Endothelial cell of umbilical vein (primary cell): Measurements from ENCODE around the gene TRAF3. TPM values are rescaled to one million over a fixed set of nuclear protein-coding genes. Genes with fewer than 3 reads are reported as not detected.

Experiments used
- BruUV-seq: library from RNA; stranded (reverse); fragments of 400-500 nt; replicated peaks from 2 replicates; lab custom pipeline; 2021; lab: Mats Ljungman, UMichigan
- CTCF ChIA-PET: fragments of 300-600, 350-600 bp; sonication (Branson Sonifier 250); formaldehyde crosslinking; loops from one replicate; lab custom pipeline; 2021; ENCODE audit warnings: antibody characterized with exemption, inconsistent platforms; lab: Charles Lee
- POLR2A ChIA-PET: fragments of 300-600, 350-600 bp; sonication (Branson Sonifier 250); formaldehyde crosslinking; loops from one replicate; lab custom pipeline; 2021; ENCODE audit warnings: antibody characterized with exemption, inconsistent platforms; lab: Charles Lee
- DNase-seq: peaks from one replicate; pipeline ENCODE4 v3.0.0-alpha.2; 2011; ENCODE audit warnings: low read depth, low spot score
- FAIRE-seq: peaks from 2 replicates; lab custom pipeline; 2011; peaks lifted over from hg19 to GRCh38; lab: Jason Lieb, UNC
- H2AFZ ChIP-seq: 2 replicates; pipeline ENCODE4 v1.6.0; 2012; ENCODE audit warnings: low read depth, low read length, control low read depth, inconsistent platforms
- H3K27ac ChIP-seq: 2 replicates; pipeline ENCODE4 v1.5.1; 2011; ENCODE audit warnings: low read depth, mild to moderate bottlenecking, control low read depth, low read length, moderate library complexity; ENCODE audit not compliant: insufficient read depth
- H3K27me3 ChIP-seq, 2 experiments: 2 replicates each; pipeline versions ENCODE4 v1.6.0 to v1.6.1; 2011; ENCODE audit warnings: low read length in 2 of 2, mixed read lengths in 1 of 2; ENCODE audit not compliant: control insufficient read depth in 2 of 2, insufficient read depth in 2 of 2
- H3K36me3 ChIP-seq, 2 experiments: 2 replicates in 1 of 2; 3 replicates in 1 of 2; pipeline ENCODE4 v1.5.1; 2011; ENCODE audit warnings: low read length in 2 of 2, mild to moderate bottlenecking in 1 of 2, moderate library complexity in 1 of 2; ENCODE audit not compliant: control insufficient read depth in 2 of 2, insufficient read depth in 2 of 2; ENCODE audit errors: extremely low read depth in 1 of 2
- H3K4me1 ChIP-seq: 3 replicates; pipeline ENCODE4 v1.5.1; 2011; ENCODE audit warnings: mild to moderate bottlenecking, low read length; ENCODE audit not compliant: control insufficient read depth, insufficient read depth; ENCODE audit errors: extremely low read depth
- H3K4me2 ChIP-seq: 2 replicates; pipeline ENCODE4 v1.6.1; 2011; ENCODE audit warnings: low read length, control low read depth, mixed read lengths; ENCODE audit not compliant: insufficient read depth
- H3K4me3 ChIP-seq, 3 experiments: fragments of 200-600 bp in 1 of 3; sonication (generic), shearing (Covaris generic) in 1 of 3; replicated peaks in 1 of 3; 2 replicates each; pipeline ENCODE4 v1.5.1; 2011 to 2016; ENCODE audit warnings: control low read depth in 3 of 3, low read length in 3 of 3, mild to moderate bottlenecking in 2 of 3, inconsistent platforms in 1 of 3, low read depth in 1 of 3, moderate library complexity in 1 of 3; ENCODE audit not compliant: insufficient read depth in 1 of 3
- H3K79me2 ChIP-seq: 2 replicates; pipeline ENCODE4 v1.6.0; 2012; ENCODE audit warnings: low read length, inconsistent platforms; ENCODE audit not compliant: control insufficient read depth, insufficient read depth
- H3K9ac ChIP-seq: replicated peaks from 2 replicates; pipeline ENCODE3; 2011; ENCODE audit warnings: low read length, control low read depth; ENCODE audit not compliant: insufficient read depth; ENCODE audit errors: extremely low read depth
- H3K9me1 ChIP-seq: replicated peaks from 3 replicates; pipeline ENCODE4 v1.6.0; 2011; ENCODE audit warnings: mild to moderate bottlenecking, low read length; ENCODE audit not compliant: control insufficient read depth, insufficient read depth; ENCODE audit errors: extremely low read depth
- H3K9me3 ChIP-seq: replicated peaks from 2 replicates; pipeline ENCODE4 v1.5.1; 2012; ENCODE audit warnings: low read length, inconsistent platforms; ENCODE audit not compliant: control insufficient read depth, insufficient read depth
- H4K20me1 ChIP-seq: replicated peaks from 2 replicates; pipeline ENCODE3; 2011; ENCODE audit warnings: mild to moderate bottlenecking, low read length; ENCODE audit not compliant: control insufficient read depth, insufficient read depth; ENCODE audit errors: extremely low read depth
- CTCF ChIP-seq, 2 donors: IDR thresholded peaks; 1 replicate in 1 of 2; 2 replicates in 1 of 2; pipeline ENCODE4 v1.5.1; 2011; ENCODE audit warnings: low read length in 2 of 2, mild to moderate bottlenecking in 2 of 2, moderate library complexity in 2 of 2, control low read depth in 1 of 2, inconsistent platforms in 1 of 2, low read depth in 1 of 2; ENCODE audit not compliant: insufficient read depth in 1 of 2; ENCODE audit errors: extremely low read depth in 1 of 2
- EZH2 ChIP-seq: IDR thresholded peaks from 2 replicates; pipeline ENCODE4 v1.6.1; 2012; ENCODE audit warnings: borderline replicate concordance, low read depth, mild to moderate bottlenecking, moderate library complexity, low read length, inconsistent platforms; ENCODE audit not compliant: severe bottlenecking
- FOS ChIP-seq: IDR thresholded peaks from 2 replicates; pipeline ENCODE4 v1.6.1; 2011; ENCODE audit warnings: mild to moderate bottlenecking, low read length, moderate library complexity, borderline replicate concordance; ENCODE audit not compliant: insufficient read depth
- GATA2 ChIP-seq: IDR thresholded peaks from 2 replicates; pipeline ENCODE4 v1.7.0; 2011; ENCODE audit warnings: low read depth, mild to moderate bottlenecking, moderate library complexity, mixed read lengths, low read length; ENCODE audit not compliant: insufficient read length, insufficient read depth
- JUN ChIP-seq: IDR thresholded peaks from 2 replicates; pipeline ENCODE4 v1.6.1; 2011; ENCODE audit warnings: borderline replicate concordance, low read depth; ENCODE audit not compliant: insufficient read length, insufficient read depth
- MAX ChIP-seq: IDR thresholded peaks from 2 replicates; pipeline ENCODE4 v1.6.1; 2011; ENCODE audit not compliant: insufficient read depth, insufficient read length
- MYC ChIP-seq: IDR thresholded peaks from one replicate; pipeline ENCODE4 v1.6.1; 2011; ENCODE audit warnings: mild to moderate bottlenecking, low read depth, low read length
- POLR2A ChIP-seq: IDR thresholded peaks from 2 replicates; pipeline ENCODE4 v1.6.1; 2012; ENCODE audit warnings: low read depth, mild to moderate bottlenecking, control low read depth, low read length
- POLR2AphosphoS5 ChIP-seq: IDR thresholded peaks from 2 replicates; pipeline ENCODE4 v1.6.1; 2012; ENCODE audit warnings: low read depth, mild to moderate bottlenecking, control low read depth, low read length, moderate library complexity; ENCODE audit not compliant: insufficient read depth
- dilution Hi-C: fragments of 300-500 bp; cut with MboI; formaldehyde crosslinking; loops from one replicate; pipeline ENCODE4 v1.15.0; 2019; ENCODE audit warnings: low sequenced_read_pairs; ENCODE audit not compliant: extremely low pct_ligation_motif_present
- intact Hi-C: fragments of 100-400 bp; cut with micrococcal nuclease; formaldehyde crosslinking; loops from one replicate; pipeline ENCODE4 v1.10.0; 2022
- polyA plus RNA-seq, 4 experiments: library from polyadenylated mRNA; depleted of rRNA in 3 of 4; stranded (reverse) in 3 of 4; unstranded in 1 of 4; fragments of >200 nt; gene quantifications; 2 replicates each; pipeline versions ENCODE4 v1.2.1 to v1.2.3, GENCODE V29; 2011 to 2012; ENCODE audit warnings: missing spikeins in 1 of 4
- total RNA-seq: library from RNA; stranded (reverse); gene quantifications from 2 replicates; pipeline ENCODE4 v1.2.3, GENCODE V29; 2021

Gene TRAF3
- total and polyA plus RNA-seq, 2 donors (not counting 3 experiments of a cell fraction or from before 2014, with no cell fraction given): 14.4 to 27.6 TPM

GRCh38 chr14:102885737-102886447 lies 108.6 kb downstream of the TRAF3 start:
- Histone ChIP-seq H3K36me3 (peaks cover 0 to 1% of the 10 kb centered on the region in 2 experiments), H3K9me1 (no peaks in the 10 kb centered on the region), H3K27ac (no peak overlapping the region), H3K4me2 (no peak overlapping the region), H3K4me1 (no peaks in the 10 kb centered on the region), H3K9me3 (no peaks in the 10 kb centered on the region), H4K20me1 (no peaks in the 10 kb centered on the region), H2AFZ (no peak overlapping the region), H3K27me3 (no peaks in the 10 kb centered on the region), H3K4me3 (no peak overlapping the region), H3K9ac (no peak overlapping the region), H3K79me2 (no peaks in the 10 kb centered on the region)
- TF ChIP-seq POLR2A: no peak
- no peak for TF ChIP-seq CTCF (IDR thresholded peaks at IDR 0.05; ENCODE audit: extremely low read depth in 1 of 2, insufficient read depth in 1 of 2, low read depth in 1 of 2, low read length in 2 of 2)
- TF ChIP-seq EZH2: no peak
- TF ChIP-seq FOS: no peak
- no peak for TF ChIP-seq MYC
- no peak for TF ChIP-seq POLR2AphosphoS5
- no peak for TF ChIP-seq MAX
- TF ChIP-seq GATA2: no peak
- TF ChIP-seq JUN: no peak
- dilution Hi-C loops (no loop called here), intact Hi-C loops (no loop called here)
- no TSS peak for BruUV-seq
- ChIA-PET POLR2A (no interaction called here), CTCF (interaction anchor here (1.2 to 1.7 kb wide), 2 partner anchors 11 to 192 kb away, joined by 3 to 5 read pairs; no protein-coding TSS in a partner anchor)
- DNase-seq (no peak), FAIRE-seq (no peak)
